GM18520 (cell line): ENCODE measurements around the gene GPN2.

Experiments
- ATAC-seq: cut with Tn5 transposase; IDR thresholded peaks from one replicate; pipeline ENCODE4 v1.9.1; 2021; ENCODE audit not compliant: unreplicated experiment

The GPN2 gene

GRCh38 chr1:26833432-26834405 lies 56.4 kb downstream of the GPN2 start:
- peak; percentile 65 for ATAC-seq

GRCh38 chr1:26832249-26832960 lies 57.7 kb downstream of the GPN2 start:
- ATAC-seq = no peak

GRCh38 chr1:26831546-26832248 lies 58.4 kb downstream of the GPN2 start:
- ATAC-seq = no peak

GRCh38 chr1:26831059-26831458 lies 59.0 kb downstream of the GPN2 start:
- no peak for ATAC-seq

- no peak for ATAC-seq
These were observed 60.7 kb downstream of the GPN2 start for GRCh38 chr1:26829184-26829911.

GRCh38 chr1:26828411-26828991 lies 61.6 kb downstream of the GPN2 start:
- ATAC-seq = no peak

GRCh38 chr1:26827663-26828062 lies 62.4 kb downstream of the GPN2 start:
- no peak for ATAC-seq

- no peak for ATAC-seq
These were observed 62.9 kb downstream of the GPN2 start for GRCh38 chr1:26827106-26827604.

- peak; percentile 67 for ATAC-seq
These were observed 63.6 kb downstream of the GPN2 start, which contains the start of gene ZDHHC18 for GRCh38 chr1:26826261-26827105. Gene ZDHHC18, plus strand, starts transcription at chr1:26826688. Its CDS starts 117 bp downstream, at chr1:26826805.
